Activated CD4-positive, alpha-beta memory T cell treated with anti-CD3 and anti-CD28 coated beads for 36 hours (primary cell): ENCODE measurements around the gene EIF4G1. TPM values are rescaled to one million over a fixed set of nuclear protein-coding genes. Genes with fewer than 3 reads are reported as not detected.

Source experiments
- CTCF ChIA-PET: fragments of 350-600 bp; sonication (Branson Sonifier 250); formaldehyde crosslinking; loops from one replicate; lab custom pipeline; 2021; ENCODE audit warnings: antibody characterized with exemption, inconsistent platforms; lab: Charles Lee
- POLR2A ChIA-PET: fragments of 350-600 bp; sonication (Branson Sonifier 250); formaldehyde crosslinking; loops from one replicate; lab custom pipeline; 2021; ENCODE audit warnings: antibody characterized with exemption; lab: Charles Lee
- DNase-seq: peaks from one replicate; pipeline ENCODE4 v3.0.0-alpha.2; 2020
- H3K27ac Mint-ChIP-seq: one replicate; pipeline ENCODE4 v1.8.0; 2021; ENCODE audit warnings: mixed read lengths
- H3K27me3 Mint-ChIP-seq: one replicate; pipeline ENCODE4 v1.8.0; 2021; ENCODE audit warnings: mixed read lengths
- H3K36me3 Mint-ChIP-seq: one replicate; pipeline ENCODE4 v1.8.0; 2021; ENCODE audit warnings: mixed read lengths
- H3K4me1 Mint-ChIP-seq: one replicate; pipeline ENCODE4 v1.8.0; 2021; ENCODE audit warnings: low read depth, mixed read lengths
- H3K4me3 Mint-ChIP-seq: one replicate; pipeline ENCODE4 v1.8.0; 2021; ENCODE audit warnings: mild to moderate bottlenecking, mixed read lengths
- H3K9me3 Mint-ChIP-seq: one replicate; pipeline ENCODE4 v1.8.0; 2021; ENCODE audit warnings: mixed read lengths
- intact Hi-C: fragments of 100-400 bp; cut with micrococcal nuclease; formaldehyde crosslinking; loops from one replicate; pipeline ENCODE4 v1.15.1; 2023
- total RNA-seq, 2 experiments: library from RNA; stranded (reverse); gene quantifications; one replicate each; pipeline ENCODE4 v1.2.3, GENCODE V29; 2021

EIF4G1 gene
- total RNA-seq, 2 experiments from 2014 or later = 410 to 432 TPM

DNA sequence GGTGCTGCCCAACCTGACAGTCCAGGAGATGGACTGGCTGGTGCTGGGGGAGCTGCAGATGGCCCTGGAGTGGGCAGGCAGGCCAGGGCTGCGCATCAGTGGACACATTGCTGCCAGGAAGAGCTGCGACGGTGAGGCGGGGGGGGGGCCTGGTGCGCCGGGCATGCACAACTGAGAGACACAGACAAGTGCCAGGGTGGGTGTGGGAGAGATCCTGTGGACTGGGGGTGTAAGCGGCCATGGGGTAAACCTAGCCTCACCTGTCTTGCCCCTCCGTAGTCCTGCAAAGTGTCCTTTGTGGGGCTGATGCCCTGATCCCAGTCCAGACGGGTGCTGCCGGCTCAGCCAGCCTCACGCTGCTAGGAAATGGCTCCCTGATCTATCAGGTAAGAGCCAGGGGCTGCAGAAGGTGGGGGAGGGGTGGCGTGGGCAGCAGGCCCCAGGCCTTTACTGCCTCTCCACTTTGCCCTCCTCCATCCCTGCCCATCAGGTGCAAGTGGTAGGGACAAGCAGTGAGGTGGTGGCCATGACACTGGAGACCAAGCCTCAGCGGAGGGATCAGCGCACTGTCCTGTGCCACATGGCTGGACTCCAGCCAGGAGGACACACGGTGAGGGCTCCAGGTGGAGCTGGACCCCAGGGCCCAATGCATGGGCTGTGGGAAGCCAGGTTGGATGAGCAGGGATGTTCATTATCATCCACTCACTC is 68.8 kb downstream of the EIF4G1 start:
- Mint-ChIP-seq H3K4me3 (no peak overlapping the region), H3K27ac (no peak overlapping the region), H3K4me1 (peaks cover 9% of the 10 kb centered on the region), H3K27me3 (peaks cover 50% of the 10 kb centered on the region), H3K36me3 (no peaks in the 10 kb centered on the region), H3K9me3 (no peaks in the 10 kb centered on the region)
- DNase-seq = no peak
- ChIA-PET CTCF (interaction anchor here (2.3 to 2.4 kb wide), 2 partner anchors 11 to 130 kb away, joined by 6 to 23 read pairs; no protein-coding TSS in a partner anchor), POLR2A (interaction anchor here (0.6 kb wide), 1 partner anchor 20 kb away, joined by 3 read pairs; no protein-coding TSS in a partner anchor)
- intact Hi-C loops = no loop called here

DNA sequence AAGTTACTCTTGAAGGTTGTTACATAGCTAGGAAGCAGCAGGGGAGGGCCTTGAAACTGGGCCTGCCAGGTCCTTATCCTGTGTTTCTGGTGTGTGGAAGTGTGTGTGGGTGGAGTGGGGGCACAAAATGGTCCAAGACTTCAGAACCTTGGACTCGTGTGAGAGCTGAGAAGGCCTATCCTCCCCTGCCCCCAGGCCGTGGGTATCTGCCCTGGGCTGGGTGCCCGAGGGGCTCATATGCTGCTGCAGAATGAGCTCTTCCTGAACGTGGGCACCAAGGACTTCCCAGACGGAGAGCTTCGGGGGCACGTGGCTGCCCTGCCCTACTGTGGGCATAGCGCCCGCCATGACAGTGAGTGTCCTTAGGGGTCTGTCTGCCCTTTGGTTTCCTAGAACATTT is 69.9 kb downstream of the EIF4G1 start:
- ChIA-PET CTCF (interaction anchor here (2.3 to 2.4 kb wide), 2 partner anchors 12 to 129 kb away, joined by 6 to 23 read pairs; no protein-coding TSS in a partner anchor), POLR2A (no interaction called here)
- Mint-ChIP-seq H3K4me3 (no peak overlapping the region), H3K27me3 (peaks cover 39% of the 10 kb centered on the region), H3K36me3 (no peaks in the 10 kb centered on the region), H3K4me1 (peaks cover 7% of the 10 kb centered on the region), H3K9me3 (no peaks in the 10 kb centered on the region), H3K27ac (no peak overlapping the region)
- no peak for DNase-seq
- intact Hi-C loops = no loop called here

Other genes with a start within 250 kb of the EIF4G1 start
- not detected for gene HTR3E, start 217.5 kb upstream of the EIF4G1 start, total RNA-seq
- gene EIF2B5, start 179.2 kb upstream of the EIF4G1 start, total RNA-seq = 10 to 100 TPM; 49.6 to 51.5 TPM
- gene DVL3, start 159.2 kb upstream of the EIF4G1 start, total RNA-seq = 10 to 100 TPM; 28.5 to 32.4 TPM
- 100 to 1,000 TPM; 218 to 221 TPM for gene AP2M1, start 139.8 kb upstream of the EIF4G1 start, total RNA-seq
- gene ABCF3, start 128.4 kb upstream of the EIF4G1 start, total RNA-seq = 10 to 100 TPM; 41.2 to 48.7 TPM
- gene VWA5B2, start 85.0 kb upstream of the EIF4G1 start, total RNA-seq = not detected
- gene ALG3, start 65.6 kb upstream of the EIF4G1 start, total RNA-seq = 10 to 100 TPM; 31.6 to 34.1 TPM
- 1 to 10 TPM; 3.5 to 4.4 TPM for gene EEF1AKMT4, start 64.9 kb upstream of the EIF4G1 start, total RNA-seq
- gene CAMK2N2, start 53.1 kb upstream of the EIF4G1 start, total RNA-seq = under 1 TPM; 0.21 to 0.51 TPM
- not detected for gene ECE2, start 38.6 kb upstream of the EIF4G1 start, total RNA-seq
- gene PSMD2, start 15.4 kb upstream of the EIF4G1 start, total RNA-seq = 100 to 1,000 TPM; 246 to 257 TPM
- gene FAM131A, start 23.0 kb downstream of the EIF4G1 start, total RNA-seq = 1 to 10 TPM; 7.0 to 8.9 TPM
- 1 to 10 TPM; 3.2 to 3.7 TPM for gene CLCN2, start 47.0 kb downstream of the EIF4G1 start, total RNA-seq
- gene POLR2H, start 47.1 kb downstream of the EIF4G1 start, total RNA-seq = 100 to 1,000 TPM in 1 of 2 experiments, 10 to 100 TPM in 1; 100.0 to 103 TPM
- gene THPO, start 63.6 kb downstream of the EIF4G1 start, total RNA-seq = not detected
- gene CHRD, start 65.4 kb downstream of the EIF4G1 start, total RNA-seq = under 1 TPM in 1 of 2 experiments, not detected in 1; 0.21 TPM
- under 1 TPM in 1 of 2 experiments, not detected in 1; 0.07 TPM for gene EPHB3, start 247.2 kb downstream of the EIF4G1 start, total RNA-seq